A549 (cell line): ENCODE data around the gene HNRNPLL.

ENCODE experiments used
- KDM5A ChIP-seq: fragments of 200-600 bp; sonication (generic); IDR thresholded peaks from 2 replicates; pipeline ENCODE4 v1.6.1; 2016; ENCODE audit warnings: antibody characterized with exemption, mild to moderate bottlenecking
- MAFK ChIP-seq: fragments of 450-650 bp; IDR thresholded peaks from 2 replicates; pipeline ENCODE4 v1.6.1; 2014; ENCODE audit not compliant: partially characterized antibody
- MYC ChIP-seq: IDR thresholded peaks from 2 replicates; pipeline ENCODE4 v1.6.1; 2012; ENCODE audit warnings: mild to moderate bottlenecking, inconsistent platforms, low read length, improper control_type of control experiment, borderline replicate concordance
- RNF2 ChIP-seq: fragments of 200-600 bp; sonication (generic); IDR thresholded peaks from 2 replicates; pipeline ENCODE4 v1.6.1; 2016; ENCODE audit warnings: low read depth, mild to moderate bottlenecking, antibody characterized with exemption, moderate library complexity, borderline replicate concordance
- ZFP36 ChIP-seq: fragments of 450-650 bp; IDR thresholded peaks from 2 replicates; pipeline ENCODE4 v1.6.1; 2014; ENCODE audit warnings: borderline replicate concordance; ENCODE audit not compliant: partially characterized antibody
- TF ChIP-seq, protein P1 (sequence below): fragments of >200 bp; sonication (Bioruptor Twin); formaldehyde crosslinking; IDR thresholded peaks from 3 replicates; pipeline ENCODE4 v1.5.1; 2016
- TF ChIP-seq, protein P2 (sequence below): fragments of 450-650 bp; IDR thresholded peaks from 2 replicates; pipeline ENCODE4 v1.6.1; 2014; ENCODE audit warnings: antibody characterized with exemption

DNA sequence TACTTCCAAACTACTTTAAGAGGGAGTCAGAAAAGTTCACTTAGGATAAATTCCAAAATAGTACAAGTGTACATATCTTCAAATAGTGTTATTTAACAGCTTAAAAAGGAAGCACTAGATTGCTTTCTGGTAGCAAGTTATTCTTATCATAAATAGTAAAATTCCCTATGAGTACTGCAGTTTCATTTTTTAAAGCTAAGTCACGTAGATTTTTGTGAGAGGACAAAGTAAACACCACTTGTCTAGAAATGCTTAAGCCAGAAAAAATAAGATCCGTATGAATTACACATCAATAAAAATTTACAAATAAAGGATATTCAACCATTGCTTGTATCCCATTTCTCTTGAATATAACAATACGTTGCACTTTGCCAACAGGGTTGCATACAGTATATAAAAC, 19.2 kb downstream of the HNRNPLL start:
- TF ChIP-seq, protein P1, sequence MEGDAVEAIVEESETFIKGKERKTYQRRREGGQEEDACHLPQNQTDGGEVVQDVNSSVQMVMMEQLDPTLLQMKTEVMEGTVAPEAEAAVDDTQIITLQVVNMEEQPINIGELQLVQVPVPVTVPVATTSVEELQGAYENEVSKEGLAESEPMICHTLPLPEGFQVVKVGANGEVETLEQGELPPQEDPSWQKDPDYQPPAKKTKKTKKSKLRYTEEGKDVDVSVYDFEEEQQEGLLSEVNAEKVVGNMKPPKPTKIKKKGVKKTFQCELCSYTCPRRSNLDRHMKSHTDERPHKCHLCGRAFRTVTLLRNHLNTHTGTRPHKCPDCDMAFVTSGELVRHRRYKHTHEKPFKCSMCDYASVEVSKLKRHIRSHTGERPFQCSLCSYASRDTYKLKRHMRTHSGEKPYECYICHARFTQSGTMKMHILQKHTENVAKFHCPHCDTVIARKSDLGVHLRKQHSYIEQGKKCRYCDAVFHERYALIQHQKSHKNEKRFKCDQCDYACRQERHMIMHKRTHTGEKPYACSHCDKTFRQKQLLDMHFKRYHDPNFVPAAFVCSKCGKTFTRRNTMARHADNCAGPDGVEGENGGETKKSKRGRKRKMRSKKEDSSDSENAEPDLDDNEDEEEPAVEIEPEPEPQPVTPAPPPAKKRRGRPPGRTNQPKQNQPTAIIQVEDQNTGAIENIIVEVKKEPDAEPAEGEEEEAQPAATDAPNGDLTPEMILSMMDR = no peak
- TF ChIP-seq RNF2 (no peak), MYC (no peak), MAFK (no peak), ZFP36 (no peak), KDM5A (no peak)
- TF ChIP-seq, protein P2, sequence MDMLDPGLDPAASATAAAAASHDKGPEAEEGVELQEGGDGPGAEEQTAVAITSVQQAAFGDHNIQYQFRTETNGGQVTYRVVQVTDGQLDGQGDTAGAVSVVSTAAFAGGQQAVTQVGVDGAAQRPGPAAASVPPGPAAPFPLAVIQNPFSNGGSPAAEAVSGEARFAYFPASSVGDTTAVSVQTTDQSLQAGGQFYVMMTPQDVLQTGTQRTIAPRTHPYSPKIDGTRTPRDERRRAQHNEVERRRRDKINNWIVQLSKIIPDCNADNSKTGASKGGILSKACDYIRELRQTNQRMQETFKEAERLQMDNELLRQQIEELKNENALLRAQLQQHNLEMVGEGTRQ = no peak
